ENCODE data around the gene C16orf78. TPM values are rescaled to one million over a fixed set of nuclear protein-coding genes. Genes with fewer than 3 reads are reported as not detected.
"Not testable (repeated sequence)": the region's sequence is repeated elsewhere in the genome, so short reads cannot be mapped to it uniquely, and the experiment has no call there.

Gene C16orf78
- total RNA-seq, 6 experiments from 2014 or later, result not detected

- no peak for TF ChIP-seq CTCF (IDR thresholded peaks at IDR 0.05)
- Mint-ChIP-seq H3K27ac (no peak overlapping the region), H3K9me3 (no peaks in the 10 kb centered on the region), H3K4me3 (no peak overlapping the region), H3K4me1 (ENCODE audit: low read depth) (no peaks in the 10 kb centered on the region), H3K36me3 (ENCODE audit: low read depth) (no peaks in the 10 kb centered on the region), H3K27me3 (ENCODE audit: insufficient read depth) (peaks cover 2% of the 10 kb centered on the region)
- no peak for DNase-seq
Observed at GRCh38 chr16:49354101-49354500, 19.5 kb upstream of the C16orf78 start.

- peaks cover 2% of the 10 kb centered on the region for H3K27me3 Mint-ChIP-seq (ENCODE audit: insufficient read depth)
- no peak overlapping the region for H3K4me3 Mint-ChIP-seq
- no peak overlapping the region for H3K27ac Mint-ChIP-seq
- H3K36me3 Mint-ChIP-seq (ENCODE audit: low read depth), result no peaks in the 10 kb centered on the region
- no peaks in the 10 kb centered on the region for H3K4me1 Mint-ChIP-seq (ENCODE audit: low read depth)
- TF ChIP-seq CTCF (IDR thresholded peaks at IDR 0.05), result no peak
- no peaks in the 10 kb centered on the region for H3K9me3 Mint-ChIP-seq
- DNase-seq, result no peak
Observed at GRCh38 chr16:49354991-49355390, 18.6 kb upstream of the C16orf78 start.

GRCh38 chr16:49355933-49356665 is 17.5 kb upstream of the C16orf78 start:
- Mint-ChIP-seq H3K9me3 (no peaks in the 10 kb centered on the region), H3K27ac (no peak overlapping the region), H3K4me1 (ENCODE audit: low read depth) (no peaks in the 10 kb centered on the region), H3K27me3 (ENCODE audit: insufficient read depth) (peaks cover 2% of the 10 kb centered on the region), H3K36me3 (ENCODE audit: low read depth) (no peaks in the 10 kb centered on the region), H3K4me3 (no peak overlapping the region)
- TF ChIP-seq CTCF (IDR thresholded peaks at IDR 0.05), result no peak
- no peak for DNase-seq

- Mint-ChIP-seq H3K4me3 (no peak overlapping the region), H3K36me3 (ENCODE audit: low read depth) (no peaks in the 10 kb centered on the region), H3K4me1 (ENCODE audit: low read depth) (no peaks in the 10 kb centered on the region), H3K9me3 (peaks cover 3% of the 10 kb centered on the region), H3K27me3 (ENCODE audit: insufficient read depth) (peaks cover 2% of the 10 kb centered on the region), H3K27ac (no peak overlapping the region)
- no peak for DNase-seq
- TF ChIP-seq CTCF (IDR thresholded peaks at IDR 0.05), result no peak
Observed at GRCh38 chr16:49356728-49357488, 16.7 kb upstream of the C16orf78 start.

- Mint-ChIP-seq H3K27me3 (ENCODE audit: insufficient read depth) (peaks cover 1% of the 10 kb centered on the region), H3K36me3 (ENCODE audit: low read depth) (no peaks in the 10 kb centered on the region), H3K4me3 (no peak overlapping the region), H3K4me1 (ENCODE audit: low read depth) (no peaks in the 10 kb centered on the region), H3K9me3 (peaks cover 17% of the 10 kb centered on the region), H3K27ac (no peak overlapping the region)
- no peak for DNase-seq
- TF ChIP-seq CTCF (IDR thresholded peaks at IDR 0.05), result no peak
Observed at GRCh38 chr16:49359591-49359990, 14.0 kb upstream of the C16orf78 start.

- H3K36me3 Mint-ChIP-seq (ENCODE audit: low read depth); H3K4me3 Mint-ChIP-seq; H3K4me1 Mint-ChIP-seq (ENCODE audit: low read depth); H3K27ac Mint-ChIP-seq; DNase-seq; H3K27me3 Mint-ChIP-seq (ENCODE audit: insufficient read depth): not testable (repeated sequence)
- peaks cover 27% of the 10 kb centered on the region for H3K9me3 Mint-ChIP-seq
Observed at GRCh38 chr16:49361731-49362130, 11.9 kb upstream of the C16orf78 start.

Measured in HFFc6 (cell line).